HFFc6 (cell line): ENCODE measurements around the gene PTPA. TPM values are rescaled to one million over a fixed set of nuclear protein-coding genes. Genes with fewer than 3 reads are reported as not detected.

ENCODE experiments used
- DNase-seq: peaks from one replicate; pipeline ENCODE4 v3.0.0-alpha.2; 2018
- H3K27ac Mint-ChIP-seq: 2 replicates; pipeline ENCODE4 v1.8.0; 2020; ENCODE audit warnings: mild to moderate bottlenecking, mixed read lengths
- H3K27me3 Mint-ChIP-seq: 2 replicates; pipeline ENCODE4 v1.8.0; 2021; ENCODE audit warnings: mild to moderate bottlenecking, moderate library complexity, mixed read lengths; ENCODE audit not compliant: insufficient read depth
- H3K36me3 Mint-ChIP-seq: 2 replicates; pipeline ENCODE4 v1.8.0; 2021; ENCODE audit warnings: low read depth, mixed read lengths
- H3K4me1 Mint-ChIP-seq: 2 replicates; pipeline ENCODE4 v1.8.0; 2020; ENCODE audit warnings: low read depth, mixed read lengths
- H3K4me3 Mint-ChIP-seq: 2 replicates; pipeline ENCODE4 v1.8.0; 2020; ENCODE audit warnings: mild to moderate bottlenecking, moderate library complexity, mixed read lengths
- H3K9me3 Mint-ChIP-seq: 2 replicates; pipeline ENCODE4 v1.8.0; 2020; ENCODE audit warnings: mild to moderate bottlenecking, mixed read lengths
- CTCF ChIP-seq: fragments of 200-600 bp; sonication (generic); IDR thresholded peaks from 2 replicates; pipeline ENCODE4 v1.5.0; 2021; ENCODE audit warnings: antibody characterized with exemption, mild to moderate bottlenecking
- total RNA-seq, 6 experiments: library from RNA; stranded (reverse); fragmentation: NEBNext Ultra II Directional; extraction: Animal tissue kit (Norgen Biotek cat#: 25700); gene quantifications; 2 replicates in 1 of 6; 3 replicates in 5 of 6; pipeline ENCODE4 v1.2.3, GENCODE V29; 2021

The PTPA gene
- total RNA-seq, 6 experiments from 2014 or later, result 153 to 170 (median 162) TPM

- peaks cover 6% of the 10 kb centered on the region; the same call in 1 of the 2 replicates for H3K36me3 Mint-ChIP-seq
- peaks cover 2% of the 10 kb centered on the region; the same call in 1 of the 2 replicates for H3K27me3 Mint-ChIP-seq
- peaks cover 61% of the 10 kb centered on the region for H3K4me1 Mint-ChIP-seq
- no peak for TF ChIP-seq CTCF
- H3K27ac Mint-ChIP-seq, result peak overlapping the region; percentile 97
- peak overlapping the region; percentile 9; the same call in 1 of the 2 replicates for H3K4me3 Mint-ChIP-seq
- no peaks in the 10 kb centered on the region for H3K9me3 Mint-ChIP-seq
- peak; percentile 72 for DNase-seq
Measured at GRCh38 chr9:129145841-129146292, 34.7 kb downstream of the PTPA start.

DNA sequence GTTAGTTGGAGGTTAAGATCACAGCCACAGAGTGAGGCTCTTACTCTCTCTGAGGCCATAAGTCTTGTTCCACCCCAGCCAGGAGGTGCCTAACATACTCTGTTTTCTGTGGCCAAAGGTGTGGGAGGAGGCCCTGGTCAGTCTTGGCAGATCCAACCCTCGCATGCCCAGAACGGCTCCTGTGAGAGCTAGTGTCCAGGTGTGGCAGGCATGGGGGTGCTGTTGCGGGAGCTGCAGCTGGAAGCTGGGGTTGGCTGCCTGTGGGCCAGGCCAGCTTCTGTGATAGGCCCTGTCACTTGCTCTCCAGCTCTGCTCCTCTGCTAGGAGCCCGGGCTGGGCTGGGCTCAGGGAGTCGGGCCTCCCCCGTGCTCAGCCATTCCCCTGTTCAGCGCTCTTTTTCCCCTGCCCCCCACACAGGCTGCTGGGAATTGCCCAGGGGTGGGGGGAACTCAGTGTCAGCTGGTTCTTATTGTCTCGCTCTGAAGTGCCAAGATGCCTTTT is 35.3 kb downstream of the PTPA start:
- peaks cover 55% of the 10 kb centered on the region for H3K4me1 Mint-ChIP-seq
- no peak for DNase-seq
- TF ChIP-seq CTCF, result no peak
- H3K36me3 Mint-ChIP-seq, result peaks cover 6% of the 10 kb centered on the region; the same call in 1 of the 2 replicates
- no peaks in the 10 kb centered on the region for H3K9me3 Mint-ChIP-seq
- H3K27me3 Mint-ChIP-seq, result peaks cover 2% of the 10 kb centered on the region; the same call in 1 of the 2 replicates
- H3K27ac Mint-ChIP-seq, result peak overlapping the region; percentile 97
- H3K4me3 Mint-ChIP-seq, result peak overlapping the region; percentile 9; the same call in 1 of the 2 replicates

- H3K9me3 Mint-ChIP-seq, result no peaks in the 10 kb centered on the region
- peaks cover 4% of the 10 kb centered on the region for H3K27me3 Mint-ChIP-seq
- H3K36me3 Mint-ChIP-seq, result peaks cover 5% of the 10 kb centered on the region; the same call in 1 of the 2 replicates
- peaks cover 33% of the 10 kb centered on the region for H3K4me1 Mint-ChIP-seq
- H3K4me3 Mint-ChIP-seq, result no peak overlapping the region
- no peak for DNase-seq
- TF ChIP-seq CTCF, result no peak
- no peak overlapping the region for H3K27ac Mint-ChIP-seq
Measured at GRCh38 chr9:129148463-129149204, 37.4 kb downstream of the PTPA start.

GRCh38 chr9:129149442-129149841 is 38.2 kb downstream of the PTPA start:
- no peaks in the 10 kb centered on the region for H3K9me3 Mint-ChIP-seq
- H3K36me3 Mint-ChIP-seq, result no peaks in the 10 kb centered on the region
- TF ChIP-seq CTCF, result no peak
- H3K27me3 Mint-ChIP-seq, result peaks cover 2% of the 10 kb centered on the region
- DNase-seq, result no peak
- no peak overlapping the region for H3K27ac Mint-ChIP-seq
- peaks cover 27% of the 10 kb centered on the region for H3K4me1 Mint-ChIP-seq
- no peak overlapping the region for H3K4me3 Mint-ChIP-seq

DNA sequence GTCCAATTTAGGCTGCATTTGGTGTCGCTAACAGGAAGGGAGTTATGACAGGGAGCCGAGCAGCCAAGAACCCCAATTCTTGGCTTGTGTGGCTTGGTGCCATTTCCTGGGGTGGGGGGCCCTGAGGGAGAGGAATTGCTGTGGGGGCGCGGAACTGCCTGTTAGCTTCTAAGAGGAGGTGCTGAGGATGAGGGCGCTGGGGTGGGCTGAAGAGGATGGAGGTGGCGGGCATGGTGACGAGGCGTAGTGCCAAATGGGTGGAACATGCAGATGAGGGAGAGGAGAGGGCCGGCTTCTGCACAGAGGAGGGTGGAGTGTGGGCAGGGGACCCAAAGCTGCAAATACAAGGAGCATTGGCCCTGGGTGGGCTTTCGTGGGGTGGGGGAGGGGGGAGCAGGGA is 38.9 kb downstream of the PTPA start:
- peak overlapping the region; percentile 17; the same call in 1 of the 2 replicates for H3K27ac Mint-ChIP-seq
- H3K9me3 Mint-ChIP-seq, result no peaks in the 10 kb centered on the region
- DNase-seq, result no peak
- H3K27me3 Mint-ChIP-seq, result peaks cover 2% of the 10 kb centered on the region
- no peak overlapping the region for H3K4me3 Mint-ChIP-seq
- H3K4me1 Mint-ChIP-seq, result peaks cover 23% of the 10 kb centered on the region
- no peaks in the 10 kb centered on the region for H3K36me3 Mint-ChIP-seq
- no peak for TF ChIP-seq CTCF
